ENCODE measurements around the gene CHGA. TPM values are rescaled to one million over a fixed set of nuclear protein-coding genes. Genes with fewer than 3 reads are reported as not detected.

CHGA gene
- total and polyA plus RNA-seq, 10 of the 15 experiments (the other 5 are each of a cell fraction or from before 2014, with no cell fraction given) = 0.11 to 0.23 TPM; not detected in 8

GRCh38 chr14:92982956-92983355 is 60.0 kb downstream of the CHGA start:
- Histone ChIP-seq H2AFZ (ENCODE audit: control insufficient read depth, low read depth, low read length) (no peak overlapping the region), H3K27ac (ENCODE audit: control insufficient read depth, insufficient read depth) (no peak overlapping the region), H3K27me3 (replicated peaks in 1 of 2; ENCODE audit: control insufficient read depth in 2 of 2, insufficient read depth in 2 of 2, low read length in 1 of 2) (no peaks in the 10 kb centered on the region), H3K4me3 (no peak overlapping the region), H3K9me3 (replicated peaks; ENCODE audit: control insufficient read depth, insufficient read depth, low read length) (peaks cover 24% of the 10 kb centered on the region), H3K79me2 (ENCODE audit: control insufficient read depth, insufficient read depth, low read length) (no peaks in the 10 kb centered on the region), H3K4me2 (ENCODE audit: control insufficient read depth, insufficient read depth) (no peak overlapping the region), H4K20me1 (ENCODE audit: control insufficient read depth, insufficient read depth) (no peaks in the 10 kb centered on the region), H3K4me1 (ENCODE audit: control insufficient read depth, insufficient read depth, low read length) (no peaks in the 10 kb centered on the region), H3K9ac (ENCODE audit: control insufficient read depth, insufficient read depth, low read length) (no peak overlapping the region), H3K36me3 (ENCODE audit: control insufficient read depth in 2 of 2, insufficient read depth in 2 of 2, low read length in 1 of 2) (peaks cover 0 to 14% of the 10 kb centered on the region in 2 experiments)
- ATAC-seq = no peak
- in situ Hi-C loops (cut with MboI) (no loop called here), intact Hi-C loops (cut with micrococcal nuclease; ENCODE audit: unreplicated experiment) (no loop called here)
- CTCF ChIA-PET = interaction anchor here (1.2 kb wide), 1 partner anchor 130 kb away, joined by 3 read pairs; no protein-coding TSS in a partner anchor
- TF ChIP-seq SUZ12 (IDR thresholded peaks at IDR 0.05; ENCODE audit: unreplicated experiment) = no peak
- no peak for TF ChIP-seq USF1 (IDR thresholded peaks at IDR 0.05; ENCODE audit: borderline replicate concordance, extremely low read length, insufficient read depth, low read depth, low read length)
- no peak for TF ChIP-seq CTCF (IDR thresholded peaks at IDR 0.05 in 2 of 3, conservative IDR thresholded peaks at IDR 0.05 in 1 of 3; ENCODE audit: control insufficient read depth in 2 of 3, extremely low read depth in 1 of 3, insufficient read depth in 1 of 3, low read depth in 3 of 3, low read length in 3 of 3)
- TF ChIP-seq SKIL (IDR thresholded peaks at IDR 0.05; ENCODE audit: low read depth, poor library complexity, severe bottlenecking) = no peak
- TF ChIP-seq RCOR1 (conservative IDR thresholded peaks at IDR 0.05; ENCODE audit: low read depth, low read length) = no peak
- no peak for TF ChIP-seq SP1 (IDR thresholded peaks at IDR 0.05; ENCODE audit: low read depth, low read length)
- no peak for TF ChIP-seq RUNX3 (IDR thresholded peaks at IDR 0.05; ENCODE audit: low read length)
- no peak for TF ChIP-seq DPF2 (IDR thresholded peaks at IDR 0.05)
- no peak for TF ChIP-seq NFYB (IDR thresholded peaks at IDR 0.05; ENCODE audit: insufficient read depth, low read depth, low read length)
- no peak for TF ChIP-seq CREB1 (IDR thresholded peaks at IDR 0.05; ENCODE audit: low read depth)
- TF ChIP-seq NR2C1 (IDR thresholded peaks at IDR 0.05) = no peak
- no peak for DNase-seq (ENCODE audit: low read depth, low spot score)
- POLR2A ChIA-PET = no interaction called here
- FAIRE-seq = no peak
- RAD21 ChIA-PET (ENCODE audit: unreplicated experiment) = no interaction called here
- SMC1A ChIA-PET (ENCODE audit: uncharacterized antibody, unreplicated experiment) = no interaction called here
- no TSS peak for BruUV-seq (replicated peaks)
- WGBS (ENCODE audit: insufficient coverage, insufficient replicate concordance, low lambda C conversion rate, missing lambda C conversion rate) = 69% methylated on average over 8 of the region's 8 CpGs

Measured in GM12878 (cell line).